Testis (tissue), 2 donors: Measurements from ENCODE around the gene PDE4B.

Source experiments
- CTCF ChIP-seq, 3 experiments: fragments of 450-650 bp in 2 of 3; fragments of 200-600 bp in 1 of 3; sonication (generic) in 1 of 3; IDR thresholded peaks; one replicate each; pipeline ENCODE4 v1.5.1; 2016 to 2019; ENCODE audit warnings: antibody characterized with exemption in 3 of 3, mild to moderate bottlenecking in 2 of 3, moderate library complexity in 1 of 3
- POLR2A ChIP-seq: fragments of 450-650 bp; IDR thresholded peaks from one replicate; pipeline ENCODE4 v1.6.1; 2017; ENCODE audit warnings: antibody characterized with exemption, mild to moderate bottlenecking, moderate library complexity

- TF ChIP-seq CTCF (IDR thresholded peaks at IDR 0.05), result no peak
- TF ChIP-seq POLR2A, result no peak
Observed at GRCh38 chr1:66152034-66152433, 359.3 kb downstream of the PDE4B start.
